ENCODE data around the gene HOXA5. TPM values are rescaled to one million over a fixed set of nuclear protein-coding genes. Genes with fewer than 3 reads are reported as not detected.

Gene HOXA5
- total RNA-seq, 1 experiment from 2014 or later = 7.4 TPM

DNA sequence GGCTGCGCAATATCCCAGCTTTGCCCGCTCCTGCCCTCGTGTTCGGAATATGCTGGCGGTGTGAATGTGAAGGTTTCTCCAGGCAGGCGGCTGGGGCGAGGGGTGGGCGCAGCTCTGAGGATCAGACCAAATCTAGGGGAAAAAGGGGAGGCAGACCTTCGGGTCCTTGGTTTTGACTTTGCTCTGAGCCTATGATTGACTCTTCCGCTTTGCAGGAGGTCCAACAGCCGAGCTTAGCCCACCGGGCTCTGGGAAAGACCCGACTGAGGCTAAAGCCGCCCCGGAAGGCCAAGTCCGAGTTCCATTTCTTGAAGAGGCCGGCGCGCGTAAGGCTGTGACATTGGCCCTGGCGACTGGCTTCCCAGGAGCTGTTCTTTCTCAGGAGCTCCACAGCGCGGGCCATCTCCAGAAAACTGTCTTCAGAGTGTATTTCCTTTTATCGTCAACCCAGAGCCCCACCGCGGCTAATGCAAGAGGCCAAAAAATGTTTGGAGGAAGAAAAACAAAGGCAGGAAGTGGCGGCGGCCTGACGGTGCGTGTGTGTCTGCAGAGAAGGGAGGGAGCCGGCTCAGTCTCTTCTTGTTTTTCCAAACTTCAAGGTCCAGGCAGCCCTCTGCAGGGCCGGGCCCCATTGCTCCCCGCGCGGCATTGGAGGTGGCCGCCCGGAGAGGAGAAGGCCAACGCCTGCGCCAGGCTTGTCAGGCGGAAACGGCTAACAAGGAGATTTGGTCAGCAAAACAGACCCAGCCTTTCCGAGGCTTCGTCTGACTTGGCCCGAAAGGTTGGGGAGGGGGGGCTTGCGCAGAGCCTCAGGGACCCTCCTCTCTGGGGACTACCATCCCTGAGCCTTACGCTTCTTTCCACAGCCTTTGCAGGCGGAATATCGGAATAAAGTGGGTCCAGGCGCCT is 45.2 kb upstream of the HOXA5 start:
- Mint-ChIP-seq H3K9me3 (ENCODE audit: unreplicated experiment) (no peaks in the 10 kb centered on the region), H3K27me3 (ENCODE audit: insufficient read depth, unreplicated experiment) (no peaks in the 10 kb centered on the region), H3K27ac (ENCODE audit: low read depth, unreplicated experiment) (no peak overlapping the region), H3K4me3 (ENCODE audit: unreplicated experiment) (no peak overlapping the region), H3K36me3 (ENCODE audit: insufficient read depth, unreplicated experiment) (no peaks in the 10 kb centered on the region), H3K4me1 (ENCODE audit: insufficient read depth, unreplicated experiment) (peaks cover 14% of the 10 kb centered on the region)
- ChIA-PET POLR2A (no interaction called here), CTCF (interaction anchor here (0.6 to 2.0 kb wide), 3 partner anchors 10 to 593 kb away, joined by 3 to 9 read pairs (median 3); no protein-coding TSS in a partner anchor)
- BruUV-seq (replicated peaks) = no TSS peak
- TF ChIP-seq CTCF (IDR thresholded peaks at IDR 0.05; ENCODE audit: unreplicated experiment) = no peak
- no peak for DNase-seq (ENCODE audit: unreplicated experiment)
- intact Hi-C loops (cut with micrococcal nuclease) = no loop called here

GRCh38 chr7:27187475-27188385 is 44.2 kb upstream of the HOXA5 start:
- BruUV-seq (replicated peaks) = no TSS peak
- TF ChIP-seq CTCF (IDR thresholded peaks at IDR 0.05; ENCODE audit: unreplicated experiment) = no peak
- Mint-ChIP-seq H3K4me1 (ENCODE audit: insufficient read depth, unreplicated experiment) (peaks cover 14% of the 10 kb centered on the region), H3K36me3 (ENCODE audit: insufficient read depth, unreplicated experiment) (no peaks in the 10 kb centered on the region), H3K4me3 (ENCODE audit: unreplicated experiment) (no peak overlapping the region), H3K9me3 (ENCODE audit: unreplicated experiment) (no peaks in the 10 kb centered on the region), H3K27ac (ENCODE audit: low read depth, unreplicated experiment) (no peak overlapping the region), H3K27me3 (ENCODE audit: insufficient read depth, unreplicated experiment) (no peaks in the 10 kb centered on the region)
- ChIA-PET POLR2A (no interaction called here), CTCF (interaction anchor here (0.6 to 2.0 kb wide), 3 partner anchors 8 to 260 kb away, joined by 3 to 15 read pairs (median 9); no protein-coding TSS in a partner anchor)
- intact Hi-C loops (cut with micrococcal nuclease) = no loop called here
- no peak for DNase-seq (ENCODE audit: unreplicated experiment)

- no peak for TF ChIP-seq CTCF (IDR thresholded peaks at IDR 0.05; ENCODE audit: unreplicated experiment)
- Mint-ChIP-seq H3K4me3 (ENCODE audit: unreplicated experiment) (no peak overlapping the region), H3K36me3 (ENCODE audit: insufficient read depth, unreplicated experiment) (no peaks in the 10 kb centered on the region), H3K9me3 (ENCODE audit: unreplicated experiment) (no peaks in the 10 kb centered on the region), H3K4me1 (ENCODE audit: insufficient read depth, unreplicated experiment) (peaks cover 14% of the 10 kb centered on the region), H3K27me3 (ENCODE audit: insufficient read depth, unreplicated experiment) (no peaks in the 10 kb centered on the region), H3K27ac (ENCODE audit: low read depth, unreplicated experiment) (no peak overlapping the region)
- ChIA-PET POLR2A (no interaction called here), CTCF (interaction anchor here (0.6 to 2.0 kb wide), 6 partner anchors 8 to 418 kb away, joined by 3 to 15 read pairs (median 6); no protein-coding TSS in a partner anchor)
- BruUV-seq (replicated peaks) = no TSS peak
- DNase-seq (ENCODE audit: unreplicated experiment) = no peak
- intact Hi-C loops (cut with micrococcal nuclease) = no loop called here
Measured at GRCh38 chr7:27186668-27187474, 43.4 kb upstream of the HOXA5 start.

Data from MCF 10A (cell line).